ENCODE measurements around the gene DCDC2. TPM values are rescaled to one million over a fixed set of nuclear protein-coding genes. Genes with fewer than 3 reads are reported as not detected.
"Not testable (repeated sequence)": the region's sequence is repeated elsewhere in the genome, so short reads cannot be mapped to it uniquely, and the experiment has no call there.

DCDC2 gene
- total RNA-seq, 1 donor from 2014 or later, result not detected

DNA sequence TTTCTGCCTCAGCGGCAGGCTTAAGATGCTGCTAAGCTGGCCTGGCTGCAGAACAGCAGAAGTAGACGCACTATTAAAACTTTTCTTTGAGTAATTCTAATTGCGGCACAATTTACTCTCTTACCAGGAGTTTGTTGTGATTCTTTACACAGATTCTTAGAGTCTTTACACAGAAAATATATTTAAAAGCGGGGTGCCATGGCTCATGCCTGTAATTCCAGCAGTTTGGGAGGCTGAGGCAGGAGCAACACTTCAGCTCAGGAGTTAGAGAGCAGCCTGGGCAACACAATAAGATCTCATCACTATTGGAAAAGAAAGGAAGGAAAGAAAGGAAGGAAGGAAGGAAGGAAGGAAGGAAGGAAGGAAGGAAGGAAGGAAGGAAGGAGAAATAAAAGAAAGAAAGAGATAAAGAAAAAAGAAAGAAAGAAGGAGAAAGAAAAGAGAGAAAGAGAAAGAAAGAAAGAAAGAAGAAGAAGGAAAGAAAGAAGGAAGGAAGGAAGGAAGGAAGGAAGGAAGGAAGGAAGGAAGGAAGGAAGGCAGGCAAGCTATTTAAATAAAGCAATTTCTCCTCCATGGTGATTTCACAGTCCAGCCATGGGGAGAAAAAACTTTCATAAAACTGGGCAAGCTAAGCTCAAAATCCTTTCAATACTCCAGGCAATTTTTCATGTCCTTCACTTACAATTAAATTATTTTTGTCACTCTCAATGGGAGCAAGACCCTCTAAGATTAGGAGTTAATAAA lies 23.8 kb upstream of the DCDC2 start:
- intact Hi-C loops (cut with micrococcal nuclease), result no loop called here

- intact Hi-C loops (cut with micrococcal nuclease), result no loop called here
Observed at GRCh38 chr6:24378473-24379097, 20.7 kb upstream of the DCDC2 start.

DNA sequence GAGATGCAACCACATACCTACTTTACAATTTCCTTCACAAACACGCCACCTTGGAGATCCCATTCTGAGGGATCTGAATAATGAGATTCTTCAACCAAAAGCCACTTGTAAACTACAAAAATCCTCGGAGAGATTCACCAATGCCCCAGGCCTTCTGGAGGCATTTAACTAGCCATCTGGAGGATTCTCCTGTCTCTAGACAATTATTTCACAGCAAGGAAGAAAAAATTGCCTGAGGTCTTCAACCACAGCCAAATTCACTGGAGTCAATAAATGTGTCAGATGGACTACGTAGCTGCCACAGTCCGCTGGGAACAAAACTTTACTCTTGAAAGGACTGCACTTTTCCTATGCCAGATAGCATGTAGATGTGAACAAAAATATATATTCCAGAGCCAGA lies 19.0 kb upstream of the DCDC2 start:
- intact Hi-C loops (cut with micrococcal nuclease), result no loop called here

GRCh38 chr6:24374612-24375011 lies 16.8 kb upstream of the DCDC2 start:
- intact Hi-C loops (cut with micrococcal nuclease), result no loop called here

DNA sequence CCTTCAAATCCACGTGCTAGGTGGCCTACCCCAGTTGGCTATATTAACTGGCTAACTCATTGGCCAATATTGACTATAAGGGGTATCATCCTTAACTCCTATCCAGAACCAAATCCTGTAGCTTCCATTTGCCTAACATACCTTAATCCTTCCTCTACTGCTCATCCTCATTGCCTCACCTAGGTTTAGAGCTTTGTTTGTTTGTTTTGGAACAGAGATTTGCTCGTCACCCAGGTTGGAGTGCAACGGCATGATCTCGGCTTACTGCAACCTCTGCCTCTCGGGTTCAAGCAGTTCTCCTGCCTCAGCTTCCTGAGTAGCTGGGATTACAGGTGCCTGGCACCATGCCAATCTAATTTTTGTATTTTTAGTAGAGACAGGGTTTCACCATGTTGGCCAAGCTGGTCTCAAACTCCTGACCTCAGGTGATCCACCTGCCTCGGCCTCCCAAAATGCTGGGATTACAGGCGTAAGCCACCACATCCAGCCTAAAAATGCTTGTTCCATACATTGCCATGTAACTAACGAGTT lies 7.3 kb upstream of the DCDC2 start:
- intact Hi-C loops (cut with micrococcal nuclease), result not testable (repeated sequence)

- intact Hi-C loops (cut with micrococcal nuclease), result loop anchor here (5.0 kb wide), 1 partner anchor 40 kb away; the partner anchor contains the start of gene MRS2
Observed at GRCh38 chr6:24362363-24362762, 4.5 kb upstream of the DCDC2 start.

DNA sequence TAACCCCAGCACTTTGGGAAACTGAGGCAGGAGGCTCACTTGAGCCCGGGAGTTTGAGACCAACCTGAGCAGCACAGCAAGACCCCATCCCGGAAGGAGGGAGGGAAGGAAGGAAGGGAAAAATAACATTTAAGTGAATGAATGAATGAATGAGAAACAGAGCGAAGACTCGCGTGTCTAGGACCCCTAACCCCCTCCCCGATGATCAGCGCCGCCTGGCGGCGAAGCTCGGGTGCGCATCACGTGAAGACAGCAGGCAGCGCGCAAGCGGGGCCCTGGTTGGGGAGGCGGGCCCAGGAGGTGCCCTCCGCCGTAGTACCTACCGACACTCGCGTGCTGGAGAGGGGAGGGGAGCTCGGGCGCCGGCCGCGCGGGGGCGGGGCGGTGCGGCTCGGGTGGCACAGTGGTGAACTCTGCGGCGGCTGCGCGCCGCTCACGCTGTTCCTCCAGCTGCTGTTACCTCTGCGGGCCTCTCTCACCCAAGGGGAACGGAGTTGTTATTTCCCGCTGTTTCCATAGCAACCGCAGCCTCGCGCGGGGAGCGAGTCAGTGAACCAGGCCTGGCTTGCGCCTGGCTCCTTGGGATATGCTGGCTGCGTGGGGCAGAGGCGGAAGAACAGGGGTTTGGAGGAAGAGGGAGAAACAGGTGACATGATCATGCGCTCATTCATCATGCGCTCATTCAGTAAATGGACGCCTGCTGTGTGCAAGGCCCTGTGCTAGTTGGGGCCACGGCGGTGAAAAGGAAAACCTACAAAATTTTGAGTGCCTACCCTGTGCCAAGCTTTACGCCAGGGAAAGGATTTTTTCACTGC lies 2.0 kb upstream of the DCDC2 start:
- intact Hi-C loops (cut with micrococcal nuclease), result loop anchor here (5.0 kb wide), 2 partner anchors 42 to 78 kb away; partner anchors contain the start of gene MRS2

DNA sequence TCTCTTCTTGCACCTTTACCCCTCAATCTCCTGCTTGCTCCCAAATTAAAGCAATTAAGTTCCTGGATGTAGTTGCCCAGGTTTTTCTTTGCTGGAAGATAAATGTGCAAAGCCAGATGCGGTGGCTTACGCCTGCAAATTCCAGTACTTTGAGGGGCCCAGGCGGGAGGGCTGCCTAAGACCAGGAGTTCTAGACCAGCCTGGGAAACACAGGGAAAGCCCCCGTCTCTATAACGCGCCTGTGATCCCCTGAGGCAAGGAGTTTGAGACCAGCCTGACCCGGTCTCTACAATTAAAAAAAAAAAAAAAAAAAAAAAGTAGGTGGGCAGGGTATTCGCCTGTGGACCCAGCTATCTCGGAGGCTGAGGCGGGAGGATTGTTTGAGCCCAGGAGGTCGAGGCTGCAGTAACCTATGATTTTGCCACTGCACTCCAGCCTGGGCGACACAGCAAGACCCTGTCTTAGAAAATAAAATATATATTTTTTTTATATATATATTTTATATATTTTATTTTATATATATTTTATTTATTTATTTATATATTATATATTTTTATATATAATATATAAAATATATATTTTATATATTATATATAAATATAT lies 461 bp upstream of the DCDC2 start:
- intact Hi-C loops (cut with micrococcal nuclease), result loop anchor here (5.0 kb wide), 1 partner anchor 76 kb away; no protein-coding TSS in a partner anchor

- intact Hi-C loops (cut with micrococcal nuclease), result loop anchor here (5.0 kb wide), 1 partner anchor 74 kb away; no protein-coding TSS in a partner anchor
Observed at GRCh38 chr6:24356310-24356973, 1.4 kb downstream of the DCDC2 start.

GRCh38 chr6:24355393-24355792 lies 2.5 kb downstream of the DCDC2 start:
- intact Hi-C loops (cut with micrococcal nuclease), result loop anchor here (5.0 kb wide), 1 partner anchor 73 kb away; no protein-coding TSS in a partner anchor

DNA sequence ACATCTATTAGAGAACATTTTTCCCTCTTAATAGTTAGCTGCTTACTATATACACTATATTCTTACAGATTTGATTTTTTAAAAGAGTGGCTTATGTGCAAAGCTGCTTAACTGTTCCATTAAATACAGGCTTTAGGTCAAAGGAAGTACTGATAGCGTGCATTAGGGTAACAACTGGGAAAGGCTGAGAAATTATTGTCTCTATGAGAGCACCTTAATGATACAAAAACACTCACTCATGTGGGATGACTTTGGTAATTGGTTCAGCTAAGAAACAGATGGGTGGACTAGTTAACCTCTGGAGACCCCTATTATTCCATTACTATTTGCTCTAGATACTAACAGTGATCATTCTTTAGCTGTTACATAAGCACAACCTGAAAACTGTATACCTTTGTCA lies 4.0 kb downstream of the DCDC2 start:
- intact Hi-C loops (cut with micrococcal nuclease), result no loop called here

DNA sequence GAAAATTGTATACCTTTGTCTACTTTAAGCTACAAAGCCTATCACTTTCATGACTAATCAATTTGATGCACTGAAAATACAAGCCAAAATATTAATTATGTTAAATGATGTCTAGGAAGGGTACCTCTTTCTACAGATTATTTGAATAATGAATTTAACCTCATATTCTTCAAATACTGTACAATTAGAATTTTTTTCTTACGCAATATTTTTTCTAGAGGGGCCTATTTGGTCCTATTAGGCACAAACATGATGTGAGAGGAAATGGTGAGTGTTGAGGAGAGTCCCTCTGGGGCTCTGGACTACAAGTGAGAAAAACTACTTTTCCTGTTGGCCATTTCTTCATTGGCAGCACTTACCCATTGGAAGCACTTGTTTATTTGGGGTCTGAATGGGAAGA lies 5.4 kb downstream of the DCDC2 start:
- intact Hi-C loops (cut with micrococcal nuclease), result no loop called here

GRCh38 chr6:24344976-24345375 lies 12.9 kb downstream of the DCDC2 start:
- intact Hi-C loops (cut with micrococcal nuclease), result no loop called here

- intact Hi-C loops (cut with micrococcal nuclease), result no loop called here
Observed at GRCh38 chr6:24340998-24341938, 16.6 kb downstream of the DCDC2 start.

GRCh38 chr6:24339932-24340331 lies 17.9 kb downstream of the DCDC2 start:
- intact Hi-C loops (cut with micrococcal nuclease), result no loop called here

- intact Hi-C loops (cut with micrococcal nuclease), result no loop called here
Observed at GRCh38 chr6:24334285-24334684, 23.6 kb downstream of the DCDC2 start.

GRCh38 chr6:24332317-24332716 lies 25.5 kb downstream of the DCDC2 start:
- intact Hi-C loops (cut with micrococcal nuclease), result no loop called here

GRCh38 chr6:24330137-24330732 lies 27.6 kb downstream of the DCDC2 start:
- intact Hi-C loops (cut with micrococcal nuclease), result no loop called here

GRCh38 chr6:24329451-24329850 lies 28.4 kb downstream of the DCDC2 start:
- intact Hi-C loops (cut with micrococcal nuclease), result no loop called here
